HG03558 (cell line): ENCODE measurements around the gene TRAPPC2L.
"Not testable (repeated sequence)": the region's sequence is repeated elsewhere in the genome, so short reads cannot be mapped to it uniquely, and the experiment has no call there.

Source experiments
- ATAC-seq: cut with Tn5 transposase; IDR thresholded peaks from one replicate; pipeline ENCODE4 v1.9.1; 2021; ENCODE audit warnings: moderate number of reproducible peaks; ENCODE audit not compliant: unreplicated experiment; ENCODE audit errors: extremely low read depth

Gene TRAPPC2L

GRCh38 chr16:88885693-88886280 is 28.9 kb downstream of the TRAPPC2L start:
- no peak for ATAC-seq

DNA sequence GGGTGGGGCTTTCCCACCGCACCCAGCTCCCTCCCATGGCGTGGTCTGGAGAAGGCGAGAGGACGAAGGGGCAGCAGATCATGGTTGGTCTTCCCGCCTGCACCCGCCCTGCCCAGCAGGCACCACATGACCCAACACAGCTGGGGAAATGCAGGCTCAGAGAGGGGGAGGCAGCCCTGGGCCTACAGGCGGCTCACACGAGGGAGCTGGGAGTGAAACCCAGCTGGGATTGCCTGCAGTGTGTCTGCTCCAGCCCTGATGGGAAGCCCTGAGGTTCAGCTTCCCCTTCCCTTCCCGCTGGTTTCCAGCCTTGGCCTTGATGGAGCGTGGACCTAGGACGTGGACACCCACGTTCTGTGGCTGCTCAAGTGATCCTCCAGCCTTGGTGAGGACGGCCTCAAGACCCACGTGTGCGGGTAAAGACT is 29.5 kb downstream of the TRAPPC2L start:
- ATAC-seq: no peak

GRCh38 chr16:88886845-88887521 is 30.1 kb downstream of the TRAPPC2L start:
- no peak for ATAC-seq

GRCh38 chr16:88888057-88888456 is 31.1 kb downstream of the TRAPPC2L start:
- ATAC-seq: no peak

GRCh38 chr16:88888461-88889387 is 31.8 kb downstream of the TRAPPC2L start:
- ATAC-seq: no peak

- ATAC-seq: not testable (repeated sequence)
Observed at GRCh38 chr16:88889702-88890352, 32.9 kb downstream of the TRAPPC2L start.

GRCh38 chr16:88891083-88891482 is 34.2 kb downstream of the TRAPPC2L start:
- no peak for ATAC-seq

- no peak for ATAC-seq
Observed at GRCh38 chr16:88892065-88892464, 35.1 kb downstream of the TRAPPC2L start.

DNA sequence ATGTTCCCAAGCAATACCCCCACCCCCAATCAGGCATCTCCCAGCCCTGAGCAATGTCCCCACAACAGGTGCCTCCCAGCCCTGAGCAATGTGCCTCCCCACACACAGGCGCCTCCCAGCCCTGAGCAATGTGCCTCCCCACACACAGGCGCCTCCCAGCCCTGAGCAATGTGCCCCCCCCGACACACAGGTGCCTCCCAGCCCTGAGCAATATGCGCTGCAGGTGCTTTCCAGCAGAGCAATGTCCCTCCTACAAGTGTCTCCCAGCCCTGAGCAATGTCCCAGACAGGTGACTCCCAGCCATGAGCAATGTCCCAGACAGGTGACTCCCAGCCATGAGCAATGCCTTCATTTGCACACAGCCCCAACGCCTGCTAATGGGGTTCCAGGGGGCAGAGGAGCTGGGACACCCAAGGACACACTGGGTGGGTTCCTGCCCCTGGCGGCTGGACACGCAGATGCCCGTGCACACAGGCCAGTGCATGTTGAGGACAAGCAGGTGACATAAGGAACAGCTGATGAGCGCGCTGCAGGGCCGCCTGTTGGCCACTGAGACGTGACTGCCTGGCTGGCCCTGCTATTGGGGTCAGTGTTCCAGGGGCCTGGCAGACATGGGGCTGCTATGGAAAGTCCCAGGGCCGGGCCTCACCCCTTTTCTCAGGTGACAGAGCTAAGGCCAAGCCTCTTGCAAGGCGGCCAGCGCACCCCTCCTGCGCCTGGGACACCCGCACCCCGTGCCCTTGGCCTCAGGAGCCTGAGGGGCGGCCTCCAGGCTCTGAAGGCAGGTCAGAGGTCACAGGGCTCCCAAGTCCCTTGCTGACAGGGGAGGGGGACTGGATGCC is 36.4 kb downstream of the TRAPPC2L start:
- ATAC-seq: no peak

- not testable (repeated sequence) for ATAC-seq
Observed at GRCh38 chr16:88894266-88894665, 37.3 kb downstream of the TRAPPC2L start.

DNA sequence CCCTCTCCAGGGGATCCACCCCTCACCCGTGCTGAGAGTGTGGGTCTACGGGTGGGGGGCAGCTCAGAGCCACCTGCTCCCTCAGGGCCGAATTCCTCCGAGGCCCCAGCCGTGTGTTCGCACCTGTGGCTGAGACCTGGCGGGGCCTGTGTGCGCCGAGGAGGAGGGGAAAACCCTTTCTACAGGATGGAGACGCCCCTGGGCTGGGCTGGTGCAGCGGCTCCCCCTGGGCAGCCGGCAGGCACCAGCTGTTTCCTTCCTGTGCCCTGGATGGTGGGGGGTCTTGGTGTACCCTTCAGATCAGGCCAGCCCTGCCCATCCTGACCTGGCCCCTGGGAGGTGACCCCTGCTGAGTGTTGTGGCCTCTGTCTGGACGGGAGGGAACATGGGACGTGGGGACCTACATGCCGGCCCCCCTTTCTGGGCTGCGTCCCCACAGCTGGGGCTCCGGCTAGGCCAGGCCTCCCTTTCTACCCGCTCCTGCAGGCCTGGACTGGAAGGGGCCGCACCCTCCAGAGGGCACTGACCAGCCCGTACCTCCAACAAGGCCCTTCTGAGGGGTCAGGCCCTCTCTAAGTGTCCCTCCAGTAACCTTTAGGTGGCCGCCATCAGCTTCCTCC is 37.9 kb downstream of the TRAPPC2L start:
- ATAC-seq: no peak

- ATAC-seq: no peak
Observed at GRCh38 chr16:88895335-88895734, 38.4 kb downstream of the TRAPPC2L start.

- no peak for ATAC-seq
Observed at GRCh38 chr16:88896238-88897070, 39.5 kb downstream of the TRAPPC2L start.

DNA sequence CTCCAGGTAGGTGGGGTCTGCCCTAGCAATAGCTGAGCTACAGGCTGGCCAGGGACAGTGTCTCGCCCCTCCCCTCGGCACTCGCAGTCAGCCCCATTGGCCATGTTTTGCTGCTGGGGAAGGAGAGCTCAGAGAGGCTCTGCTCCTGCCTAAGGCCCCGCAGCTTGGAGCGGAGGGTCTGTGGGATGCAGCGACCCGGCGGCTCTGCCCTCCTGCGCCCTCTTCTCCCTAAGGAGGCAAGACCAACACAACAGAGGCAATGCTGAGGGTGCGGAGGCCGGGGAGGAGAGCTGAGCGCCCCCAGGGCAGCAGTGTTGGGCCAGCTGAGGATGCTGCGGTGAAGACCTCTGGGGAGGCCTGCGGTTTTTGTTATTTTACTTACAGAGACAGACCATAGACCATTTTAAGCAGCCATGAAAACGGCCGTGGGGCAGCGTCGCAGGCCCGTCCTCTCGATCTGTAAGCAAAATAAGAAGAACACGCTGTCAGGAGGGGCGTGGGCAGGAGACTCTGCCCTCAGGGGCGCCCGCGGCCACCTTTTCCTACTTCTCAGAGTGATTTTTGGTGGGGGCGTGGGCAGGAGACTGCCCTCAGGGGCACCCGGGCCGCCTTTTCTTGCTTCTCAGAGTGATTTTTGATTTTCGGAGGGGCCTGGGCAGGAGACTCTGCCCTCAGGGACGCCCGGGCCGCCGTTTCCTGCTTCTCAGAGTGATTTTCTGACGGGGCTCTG is 40.9 kb downstream of the TRAPPC2L start:
- no peak for ATAC-seq

DNA sequence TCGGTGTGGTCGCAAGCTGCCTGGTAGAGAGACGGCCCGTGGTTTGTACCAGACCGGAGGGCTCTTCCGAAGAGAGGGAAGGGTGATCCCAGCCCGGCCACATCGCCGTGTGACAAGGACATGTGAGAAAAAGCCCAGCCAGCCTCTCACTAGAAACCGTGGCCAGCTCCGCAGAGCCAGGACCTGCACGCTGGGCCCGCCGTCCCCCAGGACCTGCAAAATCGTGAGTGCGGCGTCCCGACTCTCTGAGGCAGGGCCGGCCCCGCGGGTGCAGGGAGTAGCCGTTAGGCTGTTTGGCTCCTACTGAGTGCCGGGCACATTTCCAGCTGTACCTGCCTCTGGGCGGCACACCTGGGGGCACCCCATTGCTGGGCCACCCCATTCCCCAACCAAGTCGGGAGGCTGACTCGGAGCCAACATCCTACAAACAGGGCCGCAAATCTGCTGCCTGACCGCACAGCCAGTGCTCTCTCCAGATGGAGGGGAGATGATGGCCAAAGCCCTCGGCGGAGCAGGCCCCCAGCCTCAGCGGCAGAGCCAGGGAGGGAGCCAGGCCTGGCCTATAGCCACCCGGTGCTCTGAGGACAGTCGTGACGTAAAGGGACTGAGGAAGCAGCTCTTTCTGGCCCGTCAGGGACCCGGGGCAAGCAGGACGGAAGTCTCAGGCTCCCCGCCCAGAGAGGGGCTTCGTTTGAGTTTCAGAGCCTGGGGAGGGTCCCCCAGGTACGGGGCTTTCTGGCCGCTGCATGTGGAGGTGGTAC is 43.2 kb downstream of the TRAPPC2L start:
- no peak for ATAC-seq

GRCh38 chr16:88900662-88901052 is 43.7 kb downstream of the TRAPPC2L start:
- ATAC-seq: no peak

- ATAC-seq: no peak
Observed at GRCh38 chr16:88901718-88902337, 44.9 kb downstream of the TRAPPC2L start.
